Stimulated activated CD8-positive, alpha-beta memory T cell treated with anti-CD3 and anti-CD28 coated beads, Interleukin-2, amount 100 ng/mL, for 48 hours (primary cell): ENCODE results near the gene KCNQ2.

Experiments used
- DNase-seq, 2 donors: peaks; one replicate each; pipeline ENCODE4 v3.0.0-alpha.2; 2020; ENCODE audit warnings: low read depth in 2 of 2

The KCNQ2 gene

GRCh38 chr20:63471002-63471716 is 1.3 kb downstream of the KCNQ2 start:
- DNase-seq: no peak

GRCh38 chr20:63470410-63470809 is 2.0 kb downstream of the KCNQ2 start:
- no peak for DNase-seq

- DNase-seq: no peak
Measured at GRCh38 chr20:63469713-63470101, 2.7 kb downstream of the KCNQ2 start.

- no peak for DNase-seq
Measured at GRCh38 chr20:63469019-63469712, 3.3 kb downstream of the KCNQ2 start.

GRCh38 chr20:63468421-63468820 is 4.0 kb downstream of the KCNQ2 start:
- DNase-seq: no peak

- DNase-seq: no peak
Measured at GRCh38 chr20:63467294-63468083, 5.0 kb downstream of the KCNQ2 start.

- DNase-seq: no peak
Measured at GRCh38 chr20:63466861-63467260, 5.6 kb downstream of the KCNQ2 start.

GRCh38 chr20:63466250-63466825 is 6.1 kb downstream of the KCNQ2 start:
- DNase-seq: no peak

- DNase-seq: no peak
Measured at GRCh38 chr20:63465380-63466249, 6.8 kb downstream of the KCNQ2 start.

- no peak for DNase-seq
Measured at GRCh38 chr20:63464289-63464635, 8.2 kb downstream of the KCNQ2 start.

GRCh38 chr20:63463400-63464288 is 8.8 kb downstream of the KCNQ2 start:
- DNase-seq: no peak

GRCh38 chr20:63462244-63462643 is 10.2 kb downstream of the KCNQ2 start:
- no peak for DNase-seq

- DNase-seq: no peak
Measured at GRCh38 chr20:63461104-63461763, 11.2 kb downstream of the KCNQ2 start.

- DNase-seq: no peak
Measured at GRCh38 chr20:63459070-63459380, 13.4 kb downstream of the KCNQ2 start.

GRCh38 chr20:63458170-63459069 is 14.0 kb downstream of the KCNQ2 start:
- DNase-seq: no peak

GRCh38 chr20:63457737-63458136 is 14.7 kb downstream of the KCNQ2 start:
- DNase-seq: no peak

- DNase-seq: no peak
Measured at GRCh38 chr20:63456429-63457284, 15.8 kb downstream of the KCNQ2 start.

- DNase-seq: no peak
Measured at GRCh38 chr20:63455568-63455859, 16.9 kb downstream of the KCNQ2 start.
